OCI-LY3 (cell line): ENCODE data around the gene RAD18.

Source experiments
- H2AFZ ChIP-seq: fragments of 200-600, 300-600 bp; shearing (Covaris generic); 2 replicates; pipeline ENCODE4 v1.6.0; 2014; ENCODE audit warnings: antibody characterized with exemption, low read depth, low read length
- H3K27ac ChIP-seq: fragments of 200-600, 300-600 bp; sonication (generic); 2 replicates; pipeline ENCODE4 v1.5.1; 2014; ENCODE audit warnings: mild to moderate bottlenecking, low read length, moderate library complexity, mixed read lengths
- H3K27me3 ChIP-seq: fragments of 200-600, 300-600 bp; sonication (generic); 2 replicates; pipeline ENCODE4 v1.6.1; 2014; ENCODE audit warnings: low read depth, low read length, mixed read lengths
- H3K36me3 ChIP-seq: fragments of 200-600, 300-600 bp; sonication (generic); replicated peaks from 2 replicates; pipeline ENCODE3; 2014; ENCODE audit warnings: low read depth, low read length, mixed read lengths
- H3K4me1 ChIP-seq: fragments of 300-600, 200-600 bp; sonication (generic); 2 replicates; pipeline ENCODE4 v1.6.1; 2014; ENCODE audit warnings: low read length, mixed read lengths
- H3K4me2 ChIP-seq: fragments of 200-600, 300-600 bp; sonication (generic); 2 replicates; pipeline ENCODE4 v1.6.1; 2014; ENCODE audit warnings: low read length, mixed read lengths
- H3K4me3 ChIP-seq: fragments of 300-600, 200-600 bp; sonication (generic); 2 replicates; pipeline ENCODE4 v1.5.1; 2014; ENCODE audit warnings: antibody characterized with exemption, mild to moderate bottlenecking, low read length, moderate library complexity
- H3K79me2 ChIP-seq: fragments of 300-600, 200-600 bp; shearing (Covaris generic); 2 replicates; pipeline ENCODE4 v1.6.1; 2014; ENCODE audit warnings: mild to moderate bottlenecking, low read length, mixed read lengths
- H3K9ac ChIP-seq: fragments of 300-600, 200-600 bp; shearing (Covaris generic); 2 replicates; pipeline ENCODE4 v1.6.0; 2014; ENCODE audit warnings: mild to moderate bottlenecking, low read length, moderate library complexity
- H3K9me3 ChIP-seq: fragments of 200-600, 300-600 bp; shearing (Covaris generic); 2 replicates; pipeline ENCODE4 v1.6.1; 2014; ENCODE audit warnings: low read length, mixed read lengths; ENCODE audit not compliant: insufficient read depth
- H4K20me1 ChIP-seq: fragments of 200-600, 300-600 bp; sonication (generic); 2 replicates; pipeline ENCODE4 v1.6.1; 2016; ENCODE audit warnings: low read length, mixed read lengths; ENCODE audit not compliant: insufficient read depth
- CTCF ChIP-seq: fragments of 200-600, 300-600 bp; sonication (generic); IDR thresholded peaks from 2 replicates; pipeline ENCODE4 v1.5.1; 2014; ENCODE audit warnings: antibody characterized with exemption, low read length, low read depth
- EZH2phosphoT487 ChIP-seq: fragments of 200-600 bp; shearing (Covaris generic); IDR thresholded peaks from 2 replicates; pipeline ENCODE4 v1.6.1; 2018; ENCODE audit warnings: antibody characterized with exemption, mixed run types, low read depth

RAD18 gene

DNA sequence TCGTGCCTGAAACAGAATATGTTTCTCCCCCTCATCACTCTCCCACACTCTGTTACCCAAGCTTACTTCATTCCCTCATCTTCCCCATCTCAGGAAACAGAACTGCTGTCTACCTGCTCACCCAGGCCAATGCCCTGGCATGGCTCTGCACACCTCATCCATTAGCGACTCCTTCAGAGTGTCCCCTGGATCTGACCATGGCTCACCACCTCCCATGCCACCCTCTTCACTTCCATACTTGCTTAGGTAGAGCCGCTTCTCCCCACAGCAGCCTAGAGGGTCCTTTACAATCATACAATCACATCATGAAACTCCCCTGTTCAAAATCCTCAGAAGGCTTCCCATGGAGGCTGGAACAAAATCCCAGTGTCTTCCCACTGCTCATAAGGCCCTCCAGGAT is 33.9 kb upstream of the RAD18 start:
- Histone ChIP-seq H2AFZ (no peak overlapping the region), H3K36me3 (no peaks in the 10 kb centered on the region), H3K27ac (no peak overlapping the region), H3K79me2 (no peaks in the 10 kb centered on the region), H3K4me3 (no peak overlapping the region), H3K9me3 (no peaks in the 10 kb centered on the region), H3K4me2 (no peak overlapping the region), H3K9ac (no peak overlapping the region), H4K20me1 (no peaks in the 10 kb centered on the region), H3K27me3 (peaks cover 7% of the 10 kb centered on the region; the same call in 1 of the 2 replicates), H3K4me1 (no peaks in the 10 kb centered on the region)
- no peak for TF ChIP-seq CTCF
- no peak for TF ChIP-seq EZH2phosphoT487

- Histone ChIP-seq H4K20me1 (no peaks in the 10 kb centered on the region), H3K27me3 (peaks cover 7% of the 10 kb centered on the region; the same call in 1 of the 2 replicates), H3K27ac (no peak overlapping the region), H3K79me2 (no peaks in the 10 kb centered on the region), H3K4me1 (no peaks in the 10 kb centered on the region), H2AFZ (no peak overlapping the region), H3K9ac (no peak overlapping the region), H3K4me3 (no peak overlapping the region), H3K36me3 (no peaks in the 10 kb centered on the region), H3K4me2 (no peak overlapping the region), H3K9me3 (no peaks in the 10 kb centered on the region)
- TF ChIP-seq EZH2phosphoT487, result no peak
- no peak for TF ChIP-seq CTCF
Measured at GRCh38 chr3:8996681-8997121, 33.4 kb upstream of the RAD18 start.

DNA sequence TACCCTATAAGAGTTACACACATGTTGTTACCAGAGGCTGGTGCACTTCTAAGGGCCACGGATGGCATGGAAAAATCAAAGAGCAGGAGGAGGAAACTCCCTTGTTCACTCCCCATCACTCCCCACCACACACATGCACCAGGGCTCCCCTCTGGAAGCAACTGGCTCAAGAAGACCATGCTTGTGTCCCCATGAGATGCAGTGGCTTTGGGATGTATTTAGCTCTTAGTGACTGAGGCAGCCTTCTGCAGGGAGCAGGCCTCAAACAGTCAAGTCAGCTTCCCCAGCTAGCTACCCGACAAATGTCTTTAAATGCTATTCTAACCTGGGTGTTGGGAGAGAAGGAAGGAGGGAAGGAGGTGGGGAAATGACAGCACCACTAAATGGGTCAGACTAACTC is 32.9 kb upstream of the RAD18 start:
- Histone ChIP-seq H3K36me3 (no peaks in the 10 kb centered on the region), H3K9ac (no peak overlapping the region), H3K4me2 (no peak overlapping the region), H3K27me3 (peaks cover 7% of the 10 kb centered on the region; the same call in 1 of the 2 replicates), H3K4me1 (no peaks in the 10 kb centered on the region), H3K79me2 (no peaks in the 10 kb centered on the region), H3K4me3 (no peak overlapping the region), H2AFZ (no peak overlapping the region), H3K9me3 (no peaks in the 10 kb centered on the region), H4K20me1 (no peaks in the 10 kb centered on the region), H3K27ac (no peak overlapping the region)
- TF ChIP-seq CTCF (no peak), EZH2phosphoT487 (no peak)

DNA sequence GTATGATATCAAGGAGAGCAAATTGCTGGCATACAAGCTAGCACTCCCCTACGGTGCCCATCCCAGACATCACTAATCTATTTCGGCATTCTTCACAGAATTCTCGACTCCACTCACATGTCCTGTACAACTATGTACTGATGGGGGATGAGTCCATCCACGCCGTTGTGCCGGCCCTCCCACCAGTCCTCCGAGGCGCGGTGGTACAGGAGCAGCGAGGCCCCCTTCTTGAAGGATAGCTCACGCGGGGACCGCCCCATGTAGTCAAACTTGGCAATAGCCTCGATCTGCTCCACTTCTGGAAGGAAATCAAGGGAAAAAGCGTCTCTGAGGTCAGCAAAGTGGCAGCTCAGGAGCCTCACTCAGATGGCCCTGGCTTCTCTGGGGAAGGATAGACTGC is 31.0 kb upstream of the RAD18 start:
- Histone ChIP-seq H3K79me2 (no peaks in the 10 kb centered on the region), H3K4me1 (no peaks in the 10 kb centered on the region), H3K27me3 (no peaks in the 10 kb centered on the region), H2AFZ (no peak overlapping the region), H3K9me3 (no peaks in the 10 kb centered on the region), H3K36me3 (no peaks in the 10 kb centered on the region), H3K4me3 (no peak overlapping the region), H3K9ac (no peak overlapping the region), H3K27ac (no peak overlapping the region), H4K20me1 (no peaks in the 10 kb centered on the region), H3K4me2 (no peak overlapping the region)
- TF ChIP-seq CTCF, result no peak
- TF ChIP-seq EZH2phosphoT487, result no peak
